ENCODE data around the gene EID1. TPM values are rescaled to one million over a fixed set of nuclear protein-coding genes. Genes with fewer than 3 reads are reported as not detected.
"Not testable (repeated sequence)": the region's sequence is repeated elsewhere in the genome, so short reads cannot be mapped to it uniquely, and the experiment has no call there.

EID1 gene
- total RNA-seq, 4 donors from 2014 or later, result 242 to 458 (median 311) TPM

GRCh38 chr15:48851956-48852355 is 26.0 kb upstream of the EID1 start:
- no peak for DNase-seq (ENCODE audit: low spot score in 2 of 2)
- Histone ChIP-seq H3K27me3 (no peaks in the 10 kb centered on the region), H3K9me3 (no peaks in the 10 kb centered on the region), H3K27ac (no peak overlapping the region), H3K4me1 (peaks cover 0 to 19% (median 7%) of the 10 kb centered on the region in 4 donors), H3K4me3 (no peak overlapping the region), H3K36me3 (peaks cover 0 to 44% (median 0%) of the 10 kb centered on the region in 3 donors)
- TF ChIP-seq POLR2A (IDR thresholded peaks at IDR 0.05) (no peak), EP300 (IDR thresholded peaks at IDR 0.05) (no peak)
- TF ChIP-seq, protein P1, sequence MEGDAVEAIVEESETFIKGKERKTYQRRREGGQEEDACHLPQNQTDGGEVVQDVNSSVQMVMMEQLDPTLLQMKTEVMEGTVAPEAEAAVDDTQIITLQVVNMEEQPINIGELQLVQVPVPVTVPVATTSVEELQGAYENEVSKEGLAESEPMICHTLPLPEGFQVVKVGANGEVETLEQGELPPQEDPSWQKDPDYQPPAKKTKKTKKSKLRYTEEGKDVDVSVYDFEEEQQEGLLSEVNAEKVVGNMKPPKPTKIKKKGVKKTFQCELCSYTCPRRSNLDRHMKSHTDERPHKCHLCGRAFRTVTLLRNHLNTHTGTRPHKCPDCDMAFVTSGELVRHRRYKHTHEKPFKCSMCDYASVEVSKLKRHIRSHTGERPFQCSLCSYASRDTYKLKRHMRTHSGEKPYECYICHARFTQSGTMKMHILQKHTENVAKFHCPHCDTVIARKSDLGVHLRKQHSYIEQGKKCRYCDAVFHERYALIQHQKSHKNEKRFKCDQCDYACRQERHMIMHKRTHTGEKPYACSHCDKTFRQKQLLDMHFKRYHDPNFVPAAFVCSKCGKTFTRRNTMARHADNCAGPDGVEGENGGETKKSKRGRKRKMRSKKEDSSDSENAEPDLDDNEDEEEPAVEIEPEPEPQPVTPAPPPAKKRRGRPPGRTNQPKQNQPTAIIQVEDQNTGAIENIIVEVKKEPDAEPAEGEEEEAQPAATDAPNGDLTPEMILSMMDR (IDR thresholded peaks at IDR 0.05), result no peak

GRCh38 chr15:48854434-48854833 is 23.5 kb upstream of the EID1 start:
- H3K27me3 ChIP-seq; H3K4me3 ChIP-seq; DNase-seq (ENCODE audit: low spot score in 2 of 2); H3K9me3 ChIP-seq; H3K27ac ChIP-seq: not testable (repeated sequence)
- Histone ChIP-seq H3K36me3 (peaks cover 0 to 36% (median 0%) of the 10 kb centered on the region in 3 donors), H3K4me1 (peaks cover 0 to 39% (median 13%) of the 10 kb centered on the region in 4 donors)
- 94 to 95% methylated on average over 3 of the region's 3 CpGs for WGBS, 2 donors

DNA sequence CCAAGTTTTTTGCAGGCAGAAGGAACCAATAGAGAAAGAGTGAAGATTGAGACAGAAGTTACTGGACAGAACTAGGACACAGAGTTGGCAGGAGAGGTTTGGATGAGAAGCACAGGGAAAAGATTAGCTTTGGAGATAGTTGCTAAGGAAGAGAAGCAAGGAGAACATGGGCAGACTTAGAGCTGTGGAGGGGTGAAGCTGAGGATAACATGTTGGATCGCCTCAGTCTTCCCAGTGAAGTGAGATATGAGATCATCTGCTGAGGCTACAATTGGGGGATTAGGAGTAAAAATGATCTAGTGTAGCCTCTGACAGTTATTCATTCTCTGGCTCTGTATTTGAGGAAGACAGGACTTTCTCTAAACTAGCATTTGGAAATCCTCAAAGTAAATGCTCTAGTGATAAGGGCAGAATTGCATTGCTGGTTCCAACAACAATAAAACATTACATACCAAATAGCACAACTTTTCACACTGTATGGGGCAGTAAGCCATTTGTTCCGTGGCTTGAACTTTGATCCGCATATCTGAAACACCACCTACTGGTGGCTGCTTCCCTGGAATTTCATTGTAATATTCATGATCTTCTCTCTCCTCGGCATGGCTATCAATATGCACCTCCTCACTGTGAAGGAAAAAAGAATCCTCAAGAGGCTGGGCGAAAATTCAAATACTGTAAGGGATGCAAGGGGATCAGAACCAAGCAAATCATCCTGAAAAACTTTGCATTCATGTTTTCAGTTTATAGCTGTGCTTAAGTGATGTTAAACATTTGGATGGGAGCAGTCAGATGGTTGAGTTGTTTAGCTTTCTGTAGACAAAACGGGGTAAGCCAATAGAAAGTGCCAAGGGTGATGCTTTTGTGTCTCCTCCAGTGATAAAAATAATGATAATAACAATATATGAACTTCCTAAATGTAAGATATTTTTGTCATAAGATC is 22.2 kb upstream of the EID1 start:
- Histone ChIP-seq H3K4me3 (no peak overlapping the region), H3K4me1 (peaks cover 0 to 39% (median 13%) of the 10 kb centered on the region in 4 donors), H3K27ac (peak overlapping the region in 2 of 4 donors; percentile 57 to 74), H3K27me3 (no peaks in the 10 kb centered on the region), H3K9me3 (no peaks in the 10 kb centered on the region), H3K36me3 (peaks cover 0 to 24% (median 0%) of the 10 kb centered on the region in 3 donors)
- WGBS, 2 donors, result 27 to 29% methylated on average over 6 of the region's 6 CpGs
- TF ChIP-seq EP300 (IDR thresholded peaks at IDR 0.05), result no peak
- TF ChIP-seq, protein P1 (IDR thresholded peaks at IDR 0.05), result peak in 3 of 5 experiments; percentile 10 to 31 (median 15)
- peak in 1 of 2 donors; percentile 42 for DNase-seq (ENCODE audit: low spot score in 2 of 2)

- TF ChIP-seq, protein P1 (IDR thresholded peaks at IDR 0.05), result no peak
- TF ChIP-seq POLR2A (IDR thresholded peaks at IDR 0.05), result no peak
- no peak for TF ChIP-seq EP300 (IDR thresholded peaks at IDR 0.05)
- Histone ChIP-seq H3K4me3 (no peak overlapping the region), H3K36me3 (peaks cover 0 to 14% (median 0%) of the 10 kb centered on the region in 3 donors), H3K27me3 (no peaks in the 10 kb centered on the region), H3K27ac (peak overlapping the region in 2 of 4 donors; percentile 57 to 74), H3K4me1 (peaks cover 0 to 40% (median 13%) of the 10 kb centered on the region in 4 donors), H3K9me3 (no peaks in the 10 kb centered on the region)
- WGBS, 2 donors, result 20 to 36% methylated on average over 2 of the region's 2 CpGs
- DNase-seq (ENCODE audit: low spot score in 2 of 2), result no peak
These were observed 21.0 kb upstream of the EID1 start for GRCh38 chr15:48856942-48857341.

- Histone ChIP-seq H3K4me1 (peaks cover 0 to 45% (median 13%) of the 10 kb centered on the region in 4 donors), H3K4me3 (no peak overlapping the region), H3K27me3 (no peaks in the 10 kb centered on the region), H3K27ac (peak overlapping the region in 2 of 4 donors; percentile 50 to 74), H3K9me3 (no peaks in the 10 kb centered on the region), H3K36me3 (peaks cover 0 to 9% (median 0%) of the 10 kb centered on the region in 3 donors)
- TF ChIP-seq EP300 (IDR thresholded peaks at IDR 0.05) (no peak), POLR2A (IDR thresholded peaks at IDR 0.05) (no peak)
- TF ChIP-seq, protein P1 (IDR thresholded peaks at IDR 0.05), result no peak
- WGBS, 2 donors, result 42 to 62% methylated on average over 2 of the region's 2 CpGs
- DNase-seq (ENCODE audit: low spot score in 2 of 2), result no peak
These were observed 19.5 kb upstream of the EID1 start for GRCh38 chr15:48858401-48858800.
